ENCODE measurements around the gene AFF3.

DNA sequence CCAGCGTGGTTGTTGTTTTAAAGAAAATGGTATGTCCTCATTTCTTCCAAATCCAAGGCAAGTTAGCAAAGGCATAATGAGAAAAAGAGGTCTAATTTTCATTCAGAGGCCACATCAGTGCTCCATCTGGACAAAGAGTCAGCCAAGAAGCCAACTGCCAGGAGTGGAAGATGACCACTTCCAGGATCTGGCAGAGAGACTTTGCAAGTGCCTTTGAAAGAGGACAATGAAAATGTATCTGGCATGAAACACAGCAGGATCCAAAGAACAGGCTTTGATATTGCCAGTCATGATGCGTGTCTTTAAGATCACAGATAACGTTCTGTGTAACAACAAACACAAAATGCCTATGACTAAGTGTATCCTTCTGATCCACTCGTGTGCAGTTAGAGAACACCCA is 82.8 kb downstream of the AFF3 start:
- no peak for TF ChIP-seq TAF1 (IDR thresholded peaks at IDR 0.05; ENCODE audit: borderline replicate concordance, low read depth, low read length)
- no peak for TF ChIP-seq CREB1 (IDR thresholded peaks at IDR 0.05; ENCODE audit: low read depth)
- no peak for TF ChIP-seq SRF (IDR thresholded peaks at IDR 0.05; ENCODE audit: low read depth in 2 of 2, low read length in 2 of 2)
- TF ChIP-seq MYC (IDR thresholded peaks at IDR 0.05; ENCODE audit: insufficient read depth, insufficient read length, insufficient replicate concordance, low read length, severe bottlenecking): no peak
- no peak for TF ChIP-seq NR2F1 (conservative IDR thresholded peaks at IDR 0.05)
- TF ChIP-seq, protein P1, sequence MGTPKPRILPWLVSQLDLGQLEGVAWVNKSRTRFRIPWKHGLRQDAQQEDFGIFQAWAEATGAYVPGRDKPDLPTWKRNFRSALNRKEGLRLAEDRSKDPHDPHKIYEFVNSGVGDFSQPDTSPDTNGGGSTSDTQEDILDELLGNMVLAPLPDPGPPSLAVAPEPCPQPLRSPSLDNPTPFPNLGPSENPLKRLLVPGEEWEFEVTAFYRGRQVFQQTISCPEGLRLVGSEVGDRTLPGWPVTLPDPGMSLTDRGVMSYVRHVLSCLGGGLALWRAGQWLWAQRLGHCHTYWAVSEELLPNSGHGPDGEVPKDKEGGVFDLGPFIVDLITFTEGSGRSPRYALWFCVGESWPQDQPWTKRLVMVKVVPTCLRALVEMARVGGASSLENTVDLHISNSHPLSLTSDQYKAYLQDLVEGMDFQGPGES (IDR thresholded peaks at IDR 0.05): no peak
- no peak for TF ChIP-seq NFIC (IDR thresholded peaks at IDR 0.05; ENCODE audit: low read depth, low read length)
- no peak for TF ChIP-seq YY1 (IDR thresholded peaks at IDR 0.05; ENCODE audit: low read depth, low read length)
- TF ChIP-seq, protein P2, sequence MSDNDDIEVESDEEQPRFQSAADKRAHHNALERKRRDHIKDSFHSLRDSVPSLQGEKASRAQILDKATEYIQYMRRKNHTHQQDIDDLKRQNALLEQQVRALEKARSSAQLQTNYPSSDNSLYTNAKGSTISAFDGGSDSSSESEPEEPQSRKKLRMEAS (IDR thresholded peaks at IDR 0.05; ENCODE audit: low read depth, low read length): no peak
- TF ChIP-seq, protein P3, sequence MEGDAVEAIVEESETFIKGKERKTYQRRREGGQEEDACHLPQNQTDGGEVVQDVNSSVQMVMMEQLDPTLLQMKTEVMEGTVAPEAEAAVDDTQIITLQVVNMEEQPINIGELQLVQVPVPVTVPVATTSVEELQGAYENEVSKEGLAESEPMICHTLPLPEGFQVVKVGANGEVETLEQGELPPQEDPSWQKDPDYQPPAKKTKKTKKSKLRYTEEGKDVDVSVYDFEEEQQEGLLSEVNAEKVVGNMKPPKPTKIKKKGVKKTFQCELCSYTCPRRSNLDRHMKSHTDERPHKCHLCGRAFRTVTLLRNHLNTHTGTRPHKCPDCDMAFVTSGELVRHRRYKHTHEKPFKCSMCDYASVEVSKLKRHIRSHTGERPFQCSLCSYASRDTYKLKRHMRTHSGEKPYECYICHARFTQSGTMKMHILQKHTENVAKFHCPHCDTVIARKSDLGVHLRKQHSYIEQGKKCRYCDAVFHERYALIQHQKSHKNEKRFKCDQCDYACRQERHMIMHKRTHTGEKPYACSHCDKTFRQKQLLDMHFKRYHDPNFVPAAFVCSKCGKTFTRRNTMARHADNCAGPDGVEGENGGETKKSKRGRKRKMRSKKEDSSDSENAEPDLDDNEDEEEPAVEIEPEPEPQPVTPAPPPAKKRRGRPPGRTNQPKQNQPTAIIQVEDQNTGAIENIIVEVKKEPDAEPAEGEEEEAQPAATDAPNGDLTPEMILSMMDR (IDR thresholded peaks at IDR 0.05 in 2 of 3, conservative IDR thresholded peaks at IDR 0.05 in 1 of 3; ENCODE audit: control insufficient read depth in 2 of 3, extremely low read depth in 1 of 3, insufficient read depth in 1 of 3, low read depth in 3 of 3, low read length in 3 of 3): no peak
- no peak for TF ChIP-seq POLR2AphosphoS5 (IDR thresholded peaks at IDR 0.05; ENCODE audit: low read length)
- no peak for TF ChIP-seq ZBED1 (IDR thresholded peaks at IDR 0.05; ENCODE audit: borderline replicate concordance)

Measured in GM12878 (cell line).